ENCODE results near the gene KRT79. TPM values are rescaled to one million over a fixed set of nuclear protein-coding genes. Genes with fewer than 3 reads are reported as not detected.

Gene KRT79
- polyA plus RNA-seq, 1 of the 3 experiments (the other 2 are of a cell fraction): not detected

- no peak overlapping the region for H2AFZ ChIP-seq (ENCODE audit: low read depth)
- H3K4me2 ChIP-seq: no peak overlapping the region
- no peaks in the 10 kb centered on the region for H3K4me1 ChIP-seq (ENCODE audit: control insufficient read depth in 1 of 2, insufficient read depth in 2 of 2, low read depth in 1 of 2, low read length in 1 of 2)
- H3K4me3 ChIP-seq (ENCODE audit: low read depth in 2 of 2, low read length in 1 of 2): no peak overlapping the region
- 43% methylated on average over 7 of the region's 11 CpGs for WGBS (ENCODE audit: low lambda C conversion rate)
- CTCF ChIA-PET: interaction anchor here (1.4 to 2.0 kb wide), 2 partner anchors 73 to 78 kb away, joined by 4 to 6 read pairs; no protein-coding TSS in a partner anchor
- H3F3A ChIP-seq (replicated peaks; ENCODE audit: insufficient read depth): no peaks in the 10 kb centered on the region
- no peaks in the 10 kb centered on the region for H3K36me3 ChIP-seq (replicated peaks in 1 of 2; ENCODE audit: control insufficient read depth in 1 of 2, insufficient read depth in 2 of 2, low read length in 1 of 2)
- no peak for TF ChIP-seq RAD21 (IDR thresholded peaks at IDR 0.05; ENCODE audit: low read length)
- H3K9ac ChIP-seq: no peak overlapping the region
- POLR2A ChIA-PET: no interaction called here
- no peak overlapping the region for H3K27ac ChIP-seq (ENCODE audit: low read depth in 2 of 2, low read length in 1 of 2)
- H3K9me2 ChIP-seq: no peaks in the 10 kb centered on the region
- peaks cover 22% of the 10 kb centered on the region; the same call in 1 of the 2 replicates for H3K27me3 ChIP-seq (ENCODE audit: insufficient read depth)
- H3K9me3 ChIP-seq: no peaks in the 10 kb centered on the region
- H4K20me1 ChIP-seq (ENCODE audit: insufficient read depth): no peaks in the 10 kb centered on the region
- DNase-seq: no peak
- H3K79me2 ChIP-seq (ENCODE audit: insufficient read depth): no peaks in the 10 kb centered on the region
Observed at GRCh38 chr12:52806821-52807543, 27.1 kb downstream of the KRT79 start.

- no peak for DNase-seq
- CTCF ChIA-PET: interaction anchor here (1.1 to 2.0 kb wide), 2 partner anchors 12 to 79 kb away, joined by 4 to 6 read pairs; no protein-coding TSS in a partner anchor
- no peaks in the 10 kb centered on the region for H3K9me2 ChIP-seq
- TF ChIP-seq CTCF (IDR thresholded peaks at IDR 0.05): no peak
- TF ChIP-seq RCOR1 (IDR thresholded peaks at IDR 0.05; ENCODE audit: low read length): no peak
- TF ChIP-seq REST (IDR thresholded peaks at IDR 0.05; ENCODE audit: low read depth, low read length): no peak
- no peak for TF ChIP-seq FOXM1 (IDR thresholded peaks at IDR 0.05; ENCODE audit: low read depth)
- TF ChIP-seq TEAD4 (IDR thresholded peaks at IDR 0.05; ENCODE audit: borderline replicate concordance, insufficient read depth): no peak
- TF ChIP-seq YY1 (IDR thresholded peaks at IDR 0.05; ENCODE audit: low read depth): no peak
- TF ChIP-seq ELF1 (IDR thresholded peaks at IDR 0.05): no peak
- no peak for TF ChIP-seq FOXJ3 (CRISPR knock-in tag; IDR thresholded peaks at IDR 0.05)
- no peak for TF ChIP-seq EZH2phosphoT487 (IDR thresholded peaks at IDR 0.05; ENCODE audit: borderline replicate concordance, low read depth)
- TF ChIP-seq MAX (IDR thresholded peaks at IDR 0.05; ENCODE audit: low read depth): no peak
- no peak for TF ChIP-seq EP300 (IDR thresholded peaks at IDR 0.05; ENCODE audit: borderline replicate concordance in 1 of 2, low read depth in 1 of 2, low read length in 1 of 2)
- TF ChIP-seq SMC3 (IDR thresholded peaks at IDR 0.05; ENCODE audit: low read depth, low read length): no peak
- TF ChIP-seq IRF3 (IDR thresholded peaks at IDR 0.05; ENCODE audit: low read depth, low read length): no peak
- no peak for TF ChIP-seq NFIC (IDR thresholded peaks at IDR 0.05; ENCODE audit: borderline replicate concordance)
- TF ChIP-seq CHD2 (IDR thresholded peaks at IDR 0.05; ENCODE audit: low read length, partially characterized antibody): no peak
- TF ChIP-seq USF2 (IDR thresholded peaks at IDR 0.05; ENCODE audit: borderline replicate concordance, low read depth, low read length): no peak
- TF ChIP-seq RXRA (IDR thresholded peaks at IDR 0.05; ENCODE audit: borderline replicate concordance, low read depth): no peak
Observed at GRCh38 chr12:52806169-52806811, 27.8 kb downstream of the KRT79 start.

More at GRCh38 chr12:52806169-52806811, 27.8 kb downstream of the KRT79 start:
- POLR2A ChIA-PET: no interaction called here
- Histone ChIP-seq H3K27me3 (ENCODE audit: insufficient read depth) (peaks cover 22% of the 10 kb centered on the region; the same call in 1 of the 2 replicates), H3K4me2 (no peak overlapping the region), H3K4me3 (ENCODE audit: low read depth in 2 of 2, low read length in 1 of 2) (no peak overlapping the region), H4K20me1 (ENCODE audit: insufficient read depth) (no peaks in the 10 kb centered on the region), H3K79me2 (ENCODE audit: insufficient read depth) (no peaks in the 10 kb centered on the region), H2AFZ (ENCODE audit: low read depth) (no peak overlapping the region), H3K36me3 (replicated peaks in 1 of 2; ENCODE audit: control insufficient read depth in 1 of 2, insufficient read depth in 2 of 2, low read length in 1 of 2) (no peaks in the 10 kb centered on the region), H3K9me3 (no peaks in the 10 kb centered on the region), H3K9ac (no peak overlapping the region), H3K4me1 (ENCODE audit: control insufficient read depth in 1 of 2, insufficient read depth in 2 of 2, low read depth in 1 of 2, low read length in 1 of 2) (no peaks in the 10 kb centered on the region), H3K27ac (ENCODE audit: low read depth in 2 of 2, low read length in 1 of 2) (no peak overlapping the region), H3F3A (replicated peaks; ENCODE audit: insufficient read depth) (no peaks in the 10 kb centered on the region)
- WGBS (ENCODE audit: low lambda C conversion rate): 44% methylated on average over 3 of the region's 3 CpGs

All from SK-N-SH (cell line).